ENCODE measurements around the gene SEC24B.
"Not testable (repeated sequence)": the region's sequence is repeated elsewhere in the genome, so short reads cannot be mapped to it uniquely, and the experiment has no call there.

The SEC24B gene

DNA sequence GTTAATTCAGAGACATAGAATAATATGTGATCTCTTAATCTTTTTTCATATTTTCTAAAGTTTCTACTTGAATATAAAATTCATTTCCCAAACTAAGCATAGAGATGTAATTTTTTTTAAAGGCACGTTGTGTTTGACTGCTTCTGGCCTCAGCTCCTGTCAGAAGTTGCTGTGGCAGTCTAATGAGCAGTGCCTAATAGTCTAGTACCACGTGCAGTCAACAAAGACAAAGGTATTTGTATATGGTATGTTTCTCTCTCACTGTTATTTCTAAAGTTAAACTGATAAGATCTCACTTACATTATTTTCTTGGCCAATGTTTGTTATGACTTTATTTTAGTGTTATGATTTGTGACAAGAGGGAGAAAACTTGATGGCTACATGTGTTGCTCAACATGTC, 77.8 kb downstream of the SEC24B start:
- DNase-seq, result no peak

GRCh38 chr4:109513368-109513767, 79.8 kb downstream of the SEC24B start:
- not testable (repeated sequence) for DNase-seq

- no peak for DNase-seq
Observed at GRCh38 chr4:109532182-109532581, 98.6 kb downstream of the SEC24B start.

DNA sequence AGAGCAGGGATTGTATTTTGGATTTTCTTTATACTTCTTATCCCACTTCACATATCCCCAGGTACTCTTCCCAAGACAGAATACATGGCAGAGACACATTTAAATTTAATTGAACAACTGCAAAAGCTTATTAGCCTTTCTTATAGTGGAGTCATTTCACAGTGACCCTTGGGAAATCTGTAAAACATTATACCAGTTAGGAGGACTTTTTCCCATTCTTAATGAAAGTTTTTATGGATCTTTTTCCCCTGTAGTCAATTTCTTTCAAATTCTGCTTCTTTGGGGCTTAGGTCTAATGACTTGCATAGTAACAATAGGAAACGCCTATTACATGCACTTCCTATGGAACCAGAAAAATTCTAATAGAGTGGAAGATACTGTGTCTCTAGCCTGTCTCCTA, 111.8 kb downstream of the SEC24B start:
- no peak for DNase-seq

GRCh38 chr4:109547394-109547793, 113.8 kb downstream of the SEC24B start:
- DNase-seq, result no peak

DNA sequence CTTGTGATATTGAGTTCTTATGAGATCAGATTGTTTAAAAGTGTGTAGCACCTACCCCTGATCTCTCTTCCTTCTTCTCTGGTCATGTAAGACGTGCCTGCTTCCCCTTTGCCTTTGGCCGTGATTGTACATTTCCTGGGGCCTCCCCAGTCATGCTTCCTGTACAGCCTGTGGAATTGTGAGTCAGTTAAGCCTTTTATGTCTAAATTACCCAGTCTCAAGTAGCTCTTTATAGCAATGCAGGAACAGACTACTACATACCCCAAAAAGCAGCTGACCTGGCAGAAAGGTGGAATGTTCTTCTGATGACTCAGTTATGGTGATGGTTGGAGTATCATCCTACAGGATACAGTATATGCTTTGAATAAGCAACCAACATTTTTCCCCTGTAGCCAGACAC, 115.0 kb downstream of the SEC24B start:
- DNase-seq, result no peak

- no peak for DNase-seq
Observed at GRCh38 chr4:109552237-109552636, 118.6 kb downstream of the SEC24B start.

- no peak for DNase-seq
Observed at GRCh38 chr4:109553130-109553529, 119.5 kb downstream of the SEC24B start.

GRCh38 chr4:109554971-109555370, 121.4 kb downstream of the SEC24B start:
- no peak for DNase-seq

DNA sequence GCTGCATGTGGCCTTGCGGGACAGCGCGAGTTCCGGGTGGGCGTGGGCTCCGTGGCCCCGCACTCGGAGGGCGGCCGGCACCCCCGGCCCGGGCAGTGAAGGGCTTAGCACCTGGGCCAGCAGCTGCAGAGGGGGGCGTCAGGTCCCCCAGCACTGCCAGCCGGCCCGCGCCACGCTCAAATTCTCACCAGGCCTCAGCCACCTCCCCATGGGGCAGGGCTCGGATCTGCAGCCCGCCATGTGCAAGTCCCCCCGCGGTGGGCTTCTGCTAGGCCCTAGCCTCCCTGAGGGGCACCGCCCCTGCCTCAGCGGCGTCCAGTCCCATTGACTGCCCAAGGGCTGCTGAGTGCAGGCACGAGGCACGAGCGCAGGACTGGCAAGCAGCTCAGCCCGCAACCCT, 123.8 kb downstream of the SEC24B start:
- no peak for DNase-seq

GRCh38 chr4:109558095-109558494, 124.5 kb downstream of the SEC24B start:
- DNase-seq, result not testable (repeated sequence)

GRCh38 chr4:109559625-109559982, 126.0 kb downstream of the SEC24B start:
- DNase-seq, result no peak

DNA sequence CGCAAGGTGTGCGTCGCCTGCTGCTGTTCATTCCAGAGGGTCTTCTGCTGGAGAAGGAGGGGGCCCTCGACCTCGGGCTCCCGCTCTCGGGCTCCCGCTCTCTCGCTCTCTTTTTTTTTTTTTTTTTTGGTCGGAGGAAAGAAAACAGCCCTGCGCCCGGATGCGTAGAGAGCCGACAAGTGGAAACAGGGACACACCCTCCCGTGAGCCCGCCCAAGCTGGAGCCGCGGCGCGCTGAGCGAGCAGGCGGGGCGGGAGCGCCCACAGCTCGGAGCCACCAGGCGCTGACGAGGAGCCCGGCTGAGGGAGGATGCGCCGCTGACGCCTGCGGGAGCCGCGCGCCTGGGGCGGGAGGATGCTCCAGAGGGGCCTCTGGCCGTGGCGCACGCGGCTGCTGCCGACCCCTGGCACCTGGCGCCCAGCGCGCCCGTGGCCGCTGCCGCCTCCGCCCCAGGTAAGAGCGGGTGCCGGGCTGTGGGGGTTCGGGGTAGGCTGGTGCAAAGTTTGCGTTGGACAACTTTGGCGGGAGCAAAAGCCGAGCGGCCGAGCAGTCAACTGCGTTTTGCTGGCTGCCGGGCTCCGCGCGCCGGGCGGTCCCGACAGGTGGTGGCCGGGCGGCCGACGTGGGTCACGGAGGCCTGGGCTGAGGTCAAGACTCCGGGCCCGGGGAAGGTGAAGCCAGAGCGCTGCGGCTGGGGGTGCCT, 126.5 kb downstream of the SEC24B start, which contains the start of gene MCUB:
MCUB (plus strand) TSS at position 264 of the 704 bp plus-strand sequence; CDS start at position 356, 92 bp downstream.
- peak; percentile 90 for DNase-seq

DNA sequence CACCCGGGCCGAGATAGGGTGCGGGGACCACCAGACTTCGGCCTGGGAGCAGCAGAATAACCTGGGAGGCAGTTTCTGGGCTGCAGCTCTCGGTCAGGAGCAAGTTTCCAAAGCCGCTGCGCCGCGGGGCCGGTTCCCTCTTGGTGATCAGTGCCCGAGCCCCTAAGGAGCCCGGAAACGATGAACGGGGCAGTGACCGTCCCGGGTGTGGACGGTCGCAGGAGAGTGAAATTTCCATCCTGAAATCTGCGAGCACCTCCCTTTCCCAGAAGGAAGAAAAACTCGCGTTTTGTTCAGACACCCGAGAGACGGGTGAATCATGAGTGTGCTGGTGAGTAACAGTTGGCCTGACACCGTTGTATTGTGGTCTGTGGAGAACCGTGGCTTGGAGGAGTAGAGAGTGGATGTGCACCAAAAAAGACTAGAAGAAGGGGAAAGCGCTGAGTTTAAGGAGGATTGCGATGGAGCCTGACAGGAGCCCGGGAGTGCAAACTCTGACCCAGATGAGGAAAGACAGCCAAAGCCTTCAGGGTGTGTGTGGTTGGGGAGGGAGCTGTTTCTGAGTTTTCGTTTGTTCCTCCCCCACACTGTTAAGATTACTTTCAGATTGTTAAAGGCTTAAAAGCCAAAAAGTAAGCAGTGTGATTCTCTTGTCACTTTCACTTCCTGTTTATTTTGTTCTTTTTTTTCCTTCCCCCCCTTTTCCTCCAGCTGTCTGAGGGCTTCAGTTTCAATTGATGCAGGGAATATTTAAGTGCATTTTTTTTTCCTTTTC, 127.3 kb downstream of the SEC24B start:
- DNase-seq, result peak; percentile 55

GRCh38 chr4:109562457-109563239, 129.0 kb downstream of the SEC24B start:
- no peak for DNase-seq

DNA sequence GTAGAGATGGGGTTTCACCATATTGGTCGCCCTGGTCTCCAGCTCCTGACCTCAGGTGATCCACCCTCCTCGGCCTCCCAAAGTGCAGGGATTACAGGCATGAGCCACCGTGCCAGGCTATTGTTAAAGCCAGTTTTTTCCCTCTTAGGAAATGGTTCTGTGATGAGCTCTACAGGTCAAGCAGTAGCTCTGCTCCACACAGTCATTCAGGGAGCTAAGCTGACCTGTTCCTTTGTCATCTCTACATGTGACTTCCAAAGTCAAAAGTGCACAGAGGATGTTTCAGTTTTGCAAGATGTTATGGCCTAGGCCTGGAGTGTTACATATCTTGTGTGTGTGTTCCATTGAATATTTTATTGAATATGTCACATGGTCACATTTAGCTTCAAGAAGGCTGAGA, 137.9 kb downstream of the SEC24B start:
- DNase-seq, result no peak

DNA sequence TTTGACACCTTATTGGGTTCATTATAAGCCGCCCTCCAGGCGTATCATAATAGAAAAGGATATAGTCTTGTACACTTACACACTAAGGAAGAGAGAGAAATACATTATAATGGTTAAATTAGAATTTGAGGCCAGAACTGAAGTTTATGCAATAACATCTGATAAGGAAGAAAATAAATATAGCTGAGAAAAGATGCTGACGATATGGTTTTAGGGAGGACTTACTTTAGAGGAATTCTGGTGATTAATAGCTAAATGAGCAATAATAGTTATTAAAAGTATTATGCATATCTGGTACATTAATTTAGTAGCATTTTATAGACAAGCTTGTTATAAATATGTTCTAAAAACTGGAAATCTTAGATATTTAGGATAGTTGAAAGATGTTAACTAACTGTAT, 138.5 kb downstream of the SEC24B start:
- DNase-seq, result no peak

DNA sequence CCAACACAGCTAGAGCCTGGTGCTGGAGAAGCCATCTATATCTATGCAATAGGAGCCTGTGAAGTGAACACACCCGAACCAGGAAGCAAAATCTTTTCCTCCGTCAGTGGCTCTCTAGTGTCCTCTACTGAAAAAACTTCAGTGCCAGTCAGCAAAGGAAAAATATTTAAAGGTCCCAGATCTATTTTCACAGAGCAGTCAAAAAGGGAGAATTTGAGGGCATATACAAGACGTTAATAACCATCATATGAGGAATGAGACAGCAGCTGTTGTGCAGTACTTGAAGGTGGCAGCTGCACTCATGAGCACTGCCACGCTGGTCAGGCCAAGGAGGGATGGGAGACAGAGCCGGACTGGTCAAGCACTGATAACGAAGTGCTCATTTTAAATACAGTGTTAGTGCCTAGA, 140.8 kb downstream of the SEC24B start:
- DNase-seq, result no peak

DNA sequence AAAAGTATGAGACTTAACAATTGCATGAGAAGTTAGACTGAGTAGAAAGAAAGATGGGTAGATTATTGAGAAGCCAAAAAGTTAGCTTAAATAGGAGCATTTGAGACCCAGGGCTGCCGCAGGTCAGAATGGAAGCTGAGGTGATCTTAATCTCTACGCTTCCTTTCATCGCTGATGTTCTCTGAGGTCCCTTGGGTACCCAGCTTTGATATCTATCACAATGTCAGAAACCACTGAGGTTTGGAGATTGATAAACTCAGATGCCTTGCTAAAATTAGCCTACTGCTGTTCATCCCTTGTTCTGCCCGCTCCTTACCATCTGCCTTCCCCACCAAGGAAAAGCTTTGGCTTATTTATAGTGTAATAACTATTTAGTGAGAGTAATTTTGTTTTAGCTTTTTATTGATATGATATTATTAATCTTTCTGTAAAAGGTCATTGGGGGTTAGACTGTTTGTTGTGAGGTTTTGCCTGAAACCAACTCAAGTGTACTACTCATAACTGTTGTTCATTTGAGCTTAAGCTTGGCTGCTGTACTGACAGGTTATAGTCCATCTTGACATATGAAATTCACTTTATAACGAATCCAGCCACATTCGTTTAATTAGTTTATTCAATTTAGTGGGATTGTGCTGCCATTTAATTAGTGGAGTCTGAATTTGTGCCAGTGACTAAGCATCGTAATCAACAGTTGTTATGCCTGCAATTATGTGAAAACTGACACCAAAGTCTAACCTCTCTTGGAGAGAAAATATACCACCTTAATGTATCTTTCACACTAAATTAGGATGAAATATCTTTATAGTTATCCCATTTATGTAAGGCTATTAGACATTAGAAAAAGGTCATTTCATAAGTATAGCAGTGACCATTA, 141.6 kb downstream of the SEC24B start:
- no peak for DNase-seq

DNA sequence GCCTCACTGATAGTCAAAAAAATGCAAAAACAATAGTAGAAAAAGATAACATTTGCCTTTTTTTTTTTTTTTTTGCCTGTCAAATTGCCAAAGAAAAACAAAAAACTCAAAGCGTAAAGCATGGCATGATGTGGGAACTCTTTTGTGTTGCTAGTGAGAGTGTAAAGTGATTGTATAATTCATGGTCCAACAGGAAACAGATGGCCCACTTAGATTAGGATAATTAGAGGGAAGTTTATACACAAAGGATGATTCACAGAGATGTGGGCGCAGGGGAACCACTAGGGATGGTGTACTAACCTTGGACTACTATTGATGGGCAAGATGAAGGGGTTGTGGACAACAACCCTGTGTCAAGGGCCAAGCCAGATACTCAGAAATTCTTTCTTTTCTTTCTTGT, 142.8 kb downstream of the SEC24B start:
- no peak for DNase-seq

- DNase-seq, result no peak
Observed at GRCh38 chr4:109578846-109579245, 145.2 kb downstream of the SEC24B start.

- DNase-seq, result not testable (repeated sequence)
Observed at GRCh38 chr4:109579997-109580396, 146.4 kb downstream of the SEC24B start.

DNA sequence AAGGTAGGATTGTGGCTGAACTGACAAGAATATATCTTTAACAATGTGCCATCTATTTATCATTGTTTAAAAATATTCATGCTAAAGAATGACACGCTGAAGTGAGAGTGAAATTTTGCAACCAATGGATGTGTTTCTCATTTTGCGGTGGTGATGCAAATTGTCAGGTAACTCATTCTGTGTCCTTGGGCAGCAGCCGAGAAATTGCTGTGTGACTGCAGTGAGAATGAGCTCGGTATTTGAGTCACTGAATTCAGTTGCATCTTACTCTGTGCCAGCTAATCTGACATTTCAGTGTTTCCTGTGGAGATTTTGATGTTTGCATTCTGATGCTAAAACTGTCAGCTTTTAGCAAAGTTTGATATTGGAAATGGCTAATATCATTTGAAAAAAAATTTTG, 154.6 kb downstream of the SEC24B start:
- DNase-seq, result no peak
